Neural cell (in vitro differentiated cells): Measurements from ENCODE around the gene TSSK6.
A peak's percentile ranks its signal among the peaks of the same experiment; 100 is the strongest.

Source experiments
- CTCF ChIP-seq: fragments of 450-650 bp; IDR thresholded peaks from 2 replicates; pipeline ENCODE4 v1.5.1; 2014; ENCODE audit warnings: antibody characterized with exemption, mild to moderate bottlenecking, moderate library complexity; ENCODE audit not compliant: poor library complexity, severe bottlenecking
- EP300 ChIP-seq: fragments of 450-650 bp; conservative IDR thresholded peaks from 2 replicates; pipeline ENCODE4 v1.6.1; 2014; ENCODE audit warnings: antibody characterized with exemption, mild to moderate bottlenecking, moderate library complexity; ENCODE audit not compliant: poor library complexity, severe bottlenecking
- EZH2 ChIP-seq: fragments of 200-600, 300-800 bp; shearing (Covaris generic), sonication (generic); IDR thresholded peaks from 2 replicates; pipeline ENCODE4 v1.6.1; 2014; ENCODE audit warnings: antibody characterized with exemption, low read length, borderline replicate concordance, mild to moderate bottlenecking; ENCODE audit not compliant: insufficient read depth, poor library complexity, severe bottlenecking
- MXI1 ChIP-seq: fragments of 450-650 bp; conservative IDR thresholded peaks from 2 replicates; pipeline ENCODE4 v1.6.1; 2014; ENCODE audit warnings: antibody characterized with exemption, mild to moderate bottlenecking; ENCODE audit not compliant: poor library complexity, severe bottlenecking
- POLR2AphosphoS5 ChIP-seq: IDR thresholded peaks from 2 replicates; pipeline ENCODE4 v1.6.1; 2012
- RAD21 ChIP-seq: fragments of 450-650 bp; conservative IDR thresholded peaks from 2 replicates; pipeline ENCODE4 v1.6.1; 2014; ENCODE audit warnings: antibody characterized with exemption, mild to moderate bottlenecking, moderate library complexity
- REST ChIP-seq: IDR thresholded peaks from 2 replicates; pipeline ENCODE4 v1.6.1; 2012; ENCODE audit warnings: borderline replicate concordance
- TAF1 ChIP-seq: IDR thresholded peaks from 2 replicates; pipeline ENCODE4 v1.6.1; 2012; ENCODE audit warnings: low read depth

GRCh38 chr19:19464339-19465098, 50.8 kb downstream of the TSSK6 start:
- TF ChIP-seq CTCF (no peak), RAD21 (no peak), EP300 (peak; percentile 61), EZH2 (no peak), REST (peak; percentile 53), POLR2AphosphoS5 (peak; percentile 75), TAF1 (peak; percentile 65), MXI1 (peak; percentile 14)
